HUDEP-2 (cell line): ENCODE data around the gene ZNF569.
A peak's percentile ranks its signal among the peaks of the same experiment; 100 is the strongest.
"Not testable (repeated sequence)": the region's sequence is repeated elsewhere in the genome, so short reads cannot be mapped to it uniquely, and the experiment has no call there.

Source experiments
- DNase-seq, 76 experiments: peaks; one replicate each; lab custom pipeline; 2025; ENCODE audit not compliant: unreplicated experiment in 76 of 76; lab: John Stamatoyannopoulos, UW

Gene ZNF569

GRCh38 chr19:37403403-37403802 is 63.8 kb downstream of the ZNF569 start:
- DNase-seq = no peak

GRCh38 chr19:37401078-37401477 is 66.2 kb downstream of the ZNF569 start:
- DNase-seq = no peak

- not testable (repeated sequence) for DNase-seq
Measured at GRCh38 chr19:37391399-37391798, 75.8 kb downstream of the ZNF569 start.

DNA sequence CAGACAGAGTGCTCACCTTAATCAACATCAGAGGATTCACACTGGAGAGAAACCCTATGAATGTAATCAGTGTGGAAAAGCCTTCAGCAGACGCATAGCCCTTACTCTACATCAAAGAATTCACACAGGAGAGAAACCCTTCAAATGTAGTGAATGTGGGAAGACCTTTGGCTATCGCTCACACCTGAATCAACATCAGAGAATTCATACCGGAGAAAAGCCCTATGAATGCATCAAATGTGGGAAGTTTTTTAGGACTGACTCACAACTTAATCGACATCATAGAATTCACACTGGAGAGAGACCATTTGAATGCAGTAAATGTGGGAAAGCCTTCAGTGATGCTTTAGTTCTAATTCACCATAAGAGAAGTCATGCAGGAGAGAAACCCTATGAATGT is 78.0 kb downstream of the ZNF569 start:
- no peak for DNase-seq

DNA sequence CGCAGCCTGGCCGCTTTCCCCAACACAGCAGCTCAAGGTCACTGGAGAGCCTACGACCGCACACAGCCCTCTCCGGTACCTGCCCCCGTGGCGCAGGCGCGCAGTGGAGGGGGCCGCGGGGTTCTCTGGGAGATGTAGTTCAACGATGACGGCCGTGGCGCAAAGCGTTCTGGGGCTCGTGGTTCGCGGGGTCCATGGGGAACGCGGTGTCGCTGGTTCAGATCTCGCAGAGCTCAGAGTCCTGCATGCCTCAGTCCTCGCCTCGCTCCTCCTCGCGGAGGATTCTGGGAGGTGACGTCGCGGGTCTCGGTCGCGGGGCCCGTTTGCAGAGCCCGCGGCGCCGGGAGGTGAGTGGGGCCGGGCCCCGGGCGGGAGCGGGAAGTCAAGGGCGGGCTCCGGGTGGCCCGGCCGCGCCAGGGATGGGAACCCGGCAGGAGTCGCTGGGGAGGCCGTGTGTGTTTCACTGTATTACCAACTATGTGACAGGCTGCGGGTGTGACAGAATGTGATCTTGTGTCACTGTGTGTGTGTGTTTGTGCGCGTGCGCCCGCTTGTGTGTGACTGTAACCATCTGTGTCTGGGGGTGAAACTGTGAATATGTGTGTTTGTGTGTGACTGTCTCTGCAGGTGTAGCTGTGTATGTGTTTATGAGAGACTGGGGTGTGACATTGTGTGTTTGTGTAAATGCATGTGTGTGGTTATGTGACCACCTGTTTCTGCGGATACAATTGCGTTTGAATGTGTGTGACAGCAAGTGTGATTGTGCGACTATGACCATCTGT is 96.2 kb downstream of the ZNF569 start, which contains the start of gene ZNF527:
ZNF527 (plus strand) TSS at position 220 of the 782 bp plus-strand sequence. CDS start 3,100 bp downstream, outside the sequence.
- peak; percentile 53 to 98 (median 95) for DNase-seq

DNA sequence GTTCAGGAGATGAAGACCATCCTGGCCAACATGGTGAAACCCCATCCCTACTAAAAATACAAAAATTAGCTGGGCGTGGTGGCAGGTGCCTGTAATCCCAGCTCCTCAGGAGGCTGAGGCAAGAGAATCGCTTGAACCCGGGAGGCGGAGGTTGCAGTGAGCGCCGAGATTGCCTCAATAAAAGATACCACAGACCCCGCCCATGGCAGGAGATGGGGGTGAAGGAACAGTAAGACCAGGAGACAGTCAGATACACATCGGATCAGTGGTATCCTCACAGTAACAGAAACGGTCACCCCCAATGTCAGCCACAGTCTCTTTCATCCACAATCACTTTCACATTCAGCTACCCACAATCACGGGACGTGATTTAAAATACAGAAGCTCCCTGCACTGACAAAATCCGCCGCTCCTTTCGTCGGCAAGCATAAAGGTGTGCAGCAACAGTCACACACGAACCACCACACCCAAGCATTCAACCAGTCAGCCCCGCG is 96.8 kb downstream of the ZNF569 start:
- DNase-seq = peak in 1 of 76 experiments; percentile 43

GRCh38 chr19:37362733-37363132 is 104.5 kb downstream of the ZNF569 start:
- DNase-seq = peak in 1 of 76 experiments; percentile 4

- DNase-seq = no peak
Measured at GRCh38 chr19:37361994-37362393, 105.2 kb downstream of the ZNF569 start.
